Stimulated activated CD4-positive, alpha-beta T cell treated with anti-CD3 and anti-CD28 coated beads, Interleukin-15, amount 100 ng/mL, for 48 hours (primary cell): ENCODE measurements around the gene P2RY8.

Source experiments
- DNase-seq, 2 donors: peaks; one replicate each; pipeline ENCODE4 v3.0.0-alpha.2; 2020; ENCODE audit warnings: low read depth in 2 of 2

P2RY8 gene

DNA sequence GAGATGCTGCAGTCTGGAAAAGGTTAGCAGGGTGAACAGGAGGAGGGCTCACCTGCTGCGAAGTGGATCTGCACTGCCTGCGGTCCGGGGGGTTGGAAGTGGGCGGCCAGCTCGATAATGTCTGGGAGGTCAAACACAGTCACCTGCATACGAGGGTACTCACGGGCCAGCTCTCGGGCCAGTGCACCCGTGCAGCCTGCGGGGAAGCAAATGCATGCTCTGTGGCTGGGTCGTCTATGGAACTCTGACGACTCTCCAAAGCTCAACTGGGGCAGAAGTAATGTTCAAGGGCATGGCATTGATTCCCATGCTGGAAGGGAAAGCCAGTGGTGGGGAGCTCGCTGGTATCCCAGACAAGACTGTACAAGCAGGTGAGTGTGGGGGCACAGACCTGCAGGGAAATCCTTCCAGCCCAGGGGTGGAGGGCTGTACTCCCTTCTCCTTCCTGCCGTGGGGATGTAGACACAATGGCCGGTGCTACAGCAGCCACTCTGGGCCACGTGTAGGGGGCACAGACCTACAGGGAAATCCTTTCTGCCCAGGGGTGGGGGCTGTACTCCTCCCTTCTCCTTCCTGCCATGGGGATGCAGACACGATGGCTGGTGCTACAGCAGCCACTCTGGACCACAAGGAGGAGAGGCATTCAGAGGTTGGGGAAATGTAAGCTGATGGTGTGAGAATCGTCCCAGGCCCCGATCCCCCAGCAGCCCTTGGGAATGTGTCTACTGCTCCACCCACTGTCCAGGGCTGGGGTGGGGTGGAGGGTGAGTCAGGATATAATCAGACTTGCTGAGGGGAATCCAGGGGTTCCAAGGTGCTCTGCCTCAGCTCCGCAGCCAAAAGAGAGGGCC lies 118.8 kb downstream of the P2RY8 start:
- no peak for DNase-seq

DNA sequence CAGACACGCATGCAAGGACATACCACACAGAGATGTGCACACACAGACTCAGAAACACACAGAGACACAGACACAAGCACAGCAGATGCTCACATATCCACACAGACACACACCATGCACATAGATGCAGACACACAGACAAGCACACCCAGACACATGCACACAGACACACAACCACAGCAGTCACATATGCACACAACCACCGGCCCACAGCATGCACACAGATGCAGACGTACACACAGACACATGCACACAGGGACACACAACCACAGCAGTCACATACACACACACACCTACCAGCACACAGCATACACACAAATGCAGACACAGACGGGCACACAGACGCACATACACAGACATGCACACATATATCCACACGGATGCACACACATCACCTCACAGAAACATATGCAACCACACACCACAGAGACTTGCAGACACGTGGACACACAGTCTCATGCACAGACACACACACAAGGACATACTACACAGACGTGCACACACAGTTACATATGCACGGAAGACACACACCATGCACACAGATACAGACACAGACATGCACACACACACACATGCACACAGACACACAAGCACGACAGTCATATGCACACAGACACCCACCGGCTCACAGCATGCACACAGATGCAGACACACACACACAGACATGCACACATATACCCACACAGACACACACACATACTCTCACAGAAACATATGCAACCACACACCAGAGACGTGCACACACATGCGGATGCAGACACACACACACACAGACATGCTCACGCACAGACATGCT lies 119.8 kb downstream of the P2RY8 start:
- DNase-seq = no peak

DNA sequence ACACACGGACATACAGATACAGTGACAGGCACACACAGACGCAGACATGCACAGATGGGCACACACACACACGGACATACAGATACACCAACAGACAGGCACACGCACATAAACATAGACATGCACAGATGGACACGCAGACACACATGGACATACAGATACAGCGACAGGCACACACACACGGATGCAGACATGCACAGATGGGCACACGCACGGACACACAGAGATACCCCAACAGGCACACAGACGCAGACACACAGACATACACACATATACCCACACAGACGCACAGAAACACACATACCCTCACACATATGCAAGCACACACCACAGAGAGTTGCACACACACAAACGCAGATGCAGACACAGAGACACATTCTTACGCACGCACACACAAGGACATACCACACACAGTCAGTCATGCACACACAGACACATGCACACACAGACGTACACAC lies 120.6 kb downstream of the P2RY8 start:
- no peak for DNase-seq
